HepG2 (cell line): ENCODE data around the gene PGC. TPM values are rescaled to one million over a fixed set of nuclear protein-coding genes. Genes with fewer than 3 reads are reported as not detected.

Experiments used
- AGO2 ChIP-seq: fragments of 200-400 bp; formaldehyde crosslinking; optimal IDR thresholded peaks from 2 replicates; pipeline ENCODE3; 2017; ENCODE audit warnings: mild to moderate bottlenecking, low read depth, low read length, moderate library complexity
- E2F2 ChIP-seq: sonication (generic); formaldehyde crosslinking; IDR thresholded peaks from 2 replicates; pipeline ENCODE4 v1.4.0; 2020; ENCODE audit warnings: missing genetic modification reagents, borderline replicate concordance
- GFI1 ChIP-seq: sonication (generic); formaldehyde crosslinking; IDR thresholded peaks from 2 replicates; pipeline ENCODE4 v1.5.0; 2020; ENCODE audit warnings: missing genetic modification reagents, mild to moderate bottlenecking, borderline replicate concordance
- HMG20B ChIP-seq: conservative IDR thresholded peaks from 2 replicates; pipeline ENCODE4 v1.6.1; 2016; ENCODE audit warnings: missing genetic modification reagents, missing compliant biosample characterization
- REST ChIP-seq, 2 experiments: IDR thresholded peaks; 2 replicates each; pipeline ENCODE4 v1.6.1; 2011 to 2012; ENCODE audit warnings: low read length in 2 of 2, borderline replicate concordance in 1 of 2, low read depth in 1 of 2, mild to moderate bottlenecking in 1 of 2, moderate library complexity in 1 of 2
- SKI ChIP-seq: fragments of 450-650 bp; IDR thresholded peaks from one replicate; pipeline ENCODE4 v1.6.1; 2018; ENCODE audit warnings: mild to moderate bottlenecking; ENCODE audit not compliant: partially characterized antibody
- U2AF2 ChIP-seq: fragments of 200-400 bp; formaldehyde crosslinking; IDR thresholded peaks from 2 replicates; pipeline ENCODE4 v1.6.1; 2017; ENCODE audit warnings: low read depth, mild to moderate bottlenecking, low read length
- WIZ ChIP-seq: sonication (generic); formaldehyde crosslinking; IDR thresholded peaks from 2 replicates; pipeline ENCODE4 v1.5.1; 2020; ENCODE audit warnings: mild to moderate bottlenecking, missing genetic modification reagents
- ZEB1 ChIP-seq: IDR thresholded peaks from 2 replicates; pipeline ENCODE4 v1.6.1; 2012; ENCODE audit warnings: mild to moderate bottlenecking, low read depth, inconsistent platforms; ENCODE audit not compliant: insufficient replicate concordance
- ZNF331 ChIP-seq: sonication (generic); formaldehyde crosslinking; IDR thresholded peaks from 2 replicates; pipeline ENCODE4 v1.4.0; 2020; ENCODE audit warnings: missing genetic modification reagents
- ZNF572 ChIP-seq: sonication (generic); formaldehyde crosslinking; IDR thresholded peaks from 2 replicates; pipeline ENCODE4 v1.5.1; 2020; ENCODE audit warnings: mild to moderate bottlenecking, missing genetic modification reagents
- ZNF780A ChIP-seq: sonication (generic); formaldehyde crosslinking; IDR thresholded peaks from 2 replicates; pipeline ENCODE4 v1.8.0; 2022; ENCODE audit warnings: mild to moderate bottlenecking, missing genetic modification reagents, moderate library complexity
- polyA plus RNA-seq, 8 experiments: library from polyadenylated mRNA; depleted of rRNA in 3 of 8; stranded (reverse) in 7 of 8; unstranded in 1 of 8; fragments of >200 nt; fragmentation: Illumina TruSeq in 4 of 8; extraction: Trizol in 4 of 8; gene quantifications; 2 replicates each; pipeline versions ENCODE4 v1.2.1 to v1.2.3, GENCODE V29; 2011 to 2016; ENCODE audit warnings: low read depth in 4 of 8, missing spikeins in 1 of 8, mixed read lengths in 1 of 8; ENCODE audit not compliant: insufficient read depth in 1 of 8
- total RNA-seq, 5 experiments: library from RNA; depleted of rRNA; stranded (reverse); fragments of >200 nt; fragmentation: Illumina TruSeq; extraction: Trizol; gene quantifications; 2 replicates each; pipeline ENCODE4 v1.2.3, GENCODE V29; 2016; ENCODE audit warnings: low read depth in 1 of 5
- TF ChIP-seq, protein P1 (sequence below): sonication (generic); formaldehyde crosslinking; IDR thresholded peaks from 2 replicates; pipeline ENCODE4 v1.4.0; 2020; ENCODE audit warnings: missing genetic modification reagents, borderline replicate concordance
- TF ChIP-seq, protein P2 (sequence below): sonication (generic); formaldehyde crosslinking; IDR thresholded peaks from 2 replicates; pipeline ENCODE4 v1.5.1; 2020; ENCODE audit warnings: mild to moderate bottlenecking, missing genetic modification reagents, borderline replicate concordance

Gene PGC
- total and polyA plus RNA-seq, 2 of the 13 experiments (the other 11 are each of a cell fraction or from before 2014, with no cell fraction given): 426 to 502 TPM

GRCh38 chr6:41747256-41748101, at the start of gene PGC (continued):
- TF ChIP-seq REST (IDR thresholded peaks at IDR 0.05; ENCODE audit: borderline replicate concordance in 1 of 2, low read depth in 1 of 2, low read length in 2 of 2) (no peak; a peak in 1 of 4 replicates), HMG20B (CRISPR knock-in tag) (peak; percentile 91), ZNF780A (CRISPR knock-in tag) (peak; percentile 82), ZEB1 (peak; percentile 77), AGO2 (no peak), E2F2 (no peak), SKI (no peak), ZNF331 (CRISPR knock-in tag) (peak; percentile 85), U2AF2 (no peak), GFI1 (CRISPR knock-in tag) (peak; percentile 80), ZNF572 (no peak), WIZ (CRISPR knock-in tag) (0 out of 2 replicates have a peak, but pooled peaks have one; percentile 57)
- TF ChIP-seq, protein P1, sequence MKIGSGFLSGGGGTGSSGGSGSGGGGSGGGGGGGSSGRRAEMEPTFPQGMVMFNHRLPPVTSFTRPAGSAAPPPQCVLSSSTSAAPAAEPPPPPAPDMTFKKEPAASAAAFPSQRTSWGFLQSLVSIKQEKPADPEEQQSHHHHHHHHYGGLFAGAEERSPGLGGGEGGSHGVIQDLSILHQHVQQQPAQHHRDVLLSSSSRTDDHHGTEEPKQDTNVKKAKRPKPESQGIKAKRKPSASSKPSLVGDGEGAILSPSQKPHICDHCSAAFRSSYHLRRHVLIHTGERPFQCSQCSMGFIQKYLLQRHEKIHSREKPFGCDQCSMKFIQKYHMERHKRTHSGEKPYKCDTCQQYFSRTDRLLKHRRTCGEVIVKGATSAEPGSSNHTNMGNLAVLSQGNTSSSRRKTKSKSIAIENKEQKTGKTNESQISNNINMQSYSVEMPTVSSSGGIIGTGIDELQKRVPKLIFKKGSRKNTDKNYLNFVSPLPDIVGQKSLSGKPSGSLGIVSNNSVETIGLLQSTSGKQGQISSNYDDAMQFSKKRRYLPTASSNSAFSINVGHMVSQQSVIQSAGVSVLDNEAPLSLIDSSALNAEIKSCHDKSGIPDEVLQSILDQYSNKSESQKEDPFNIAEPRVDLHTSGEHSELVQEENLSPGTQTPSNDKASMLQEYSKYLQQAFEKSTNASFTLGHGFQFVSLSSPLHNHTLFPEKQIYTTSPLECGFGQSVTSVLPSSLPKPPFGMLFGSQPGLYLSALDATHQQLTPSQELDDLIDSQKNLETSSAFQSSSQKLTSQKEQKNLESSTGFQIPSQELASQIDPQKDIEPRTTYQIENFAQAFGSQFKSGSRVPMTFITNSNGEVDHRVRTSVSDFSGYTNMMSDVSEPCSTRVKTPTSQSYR (CRISPR knock-in tag): peak; percentile 63; the same call in 1 of the 2 replicates
- TF ChIP-seq, protein P2, sequence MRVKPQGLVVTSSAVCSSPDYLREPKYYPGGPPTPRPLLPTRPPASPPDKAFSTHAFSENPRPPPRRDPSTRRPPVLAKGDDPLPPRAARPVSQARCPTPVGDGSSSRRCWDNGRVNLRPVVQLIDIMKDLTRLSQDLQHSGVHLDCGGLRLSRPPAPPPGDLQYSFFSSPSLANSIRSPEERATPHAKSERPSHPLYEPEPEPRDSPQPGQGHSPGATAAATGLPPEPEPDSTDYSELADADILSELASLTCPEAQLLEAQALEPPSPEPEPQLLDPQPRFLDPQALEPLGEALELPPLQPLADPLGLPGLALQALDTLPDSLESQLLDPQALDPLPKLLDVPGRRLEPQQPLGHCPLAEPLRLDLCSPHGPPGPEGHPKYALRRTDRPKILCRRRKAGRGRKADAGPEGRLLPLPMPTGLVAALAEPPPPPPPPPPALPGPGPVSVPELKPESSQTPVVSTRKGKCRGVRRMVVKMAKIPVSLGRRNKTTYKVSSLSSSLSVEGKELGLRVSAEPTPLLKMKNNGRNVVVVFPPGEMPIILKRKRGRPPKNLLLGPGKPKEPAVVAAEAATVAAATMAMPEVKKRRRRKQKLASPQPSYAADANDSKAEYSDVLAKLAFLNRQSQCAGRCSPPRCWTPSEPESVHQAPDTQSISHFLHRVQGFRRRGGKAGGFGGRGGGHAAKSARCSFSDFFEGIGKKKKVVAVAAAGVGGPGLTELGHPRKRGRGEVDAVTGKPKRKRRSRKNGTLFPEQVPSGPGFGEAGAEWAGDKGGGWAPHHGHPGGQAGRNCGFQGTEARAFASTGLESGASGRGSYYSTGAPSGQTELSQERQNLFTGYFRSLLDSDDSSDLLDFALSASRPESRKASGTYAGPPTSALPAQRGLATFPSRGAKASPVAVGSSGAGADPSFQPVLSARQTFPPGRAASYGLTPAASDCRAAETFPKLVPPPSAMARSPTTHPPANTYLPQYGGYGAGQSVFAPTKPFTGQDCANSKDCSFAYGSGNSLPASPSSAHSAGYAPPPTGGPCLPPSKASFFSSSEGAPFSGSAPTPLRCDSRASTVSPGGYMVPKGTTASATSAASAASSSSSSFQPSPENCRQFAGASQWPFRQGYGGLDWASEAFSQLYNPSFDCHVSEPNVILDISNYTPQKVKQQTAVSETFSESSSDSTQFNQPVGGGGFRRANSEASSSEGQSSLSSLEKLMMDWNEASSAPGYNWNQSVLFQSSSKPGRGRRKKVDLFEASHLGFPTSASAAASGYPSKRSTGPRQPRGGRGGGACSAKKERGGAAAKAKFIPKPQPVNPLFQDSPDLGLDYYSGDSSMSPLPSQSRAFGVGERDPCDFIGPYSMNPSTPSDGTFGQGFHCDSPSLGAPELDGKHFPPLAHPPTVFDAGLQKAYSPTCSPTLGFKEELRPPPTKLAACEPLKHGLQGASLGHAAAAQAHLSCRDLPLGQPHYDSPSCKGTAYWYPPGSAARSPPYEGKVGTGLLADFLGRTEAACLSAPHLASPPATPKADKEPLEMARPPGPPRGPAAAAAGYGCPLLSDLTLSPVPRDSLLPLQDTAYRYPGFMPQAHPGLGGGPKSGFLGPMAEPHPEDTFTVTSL: peak; percentile 91
